Measurements from ENCODE around the gene ABTB2. TPM values are rescaled to one million over a fixed set of nuclear protein-coding genes. Genes with fewer than 3 reads are reported as not detected.

ABTB2 gene
- total RNA-seq, 1 experiment from 2014 or later: 5.5 TPM

GRCh38 chr11:34114471-34114870, 243.3 kb downstream of the ABTB2 start:
- Mint-ChIP-seq H3K9me3 (no peaks in the 10 kb centered on the region), H3K4me1 (no peaks in the 10 kb centered on the region), H3K4me3 (no peak overlapping the region), H3K27ac (no peak overlapping the region), H3K27me3 (ENCODE audit: low read depth) (peaks cover 2% of the 10 kb centered on the region; the same call in 1 of the 2 replicates), H3K36me3 (ENCODE audit: insufficient read depth in 1 of 3, low read depth in 3 of 3) (peaks cover 47 to 93% (median 79%) of the 10 kb centered on the region in 3 experiments)
- H2BK15ac ChIP-seq (ENCODE audit: low read depth, low read length): no peak overlapping the region
- no peaks in the 10 kb centered on the region for H3K79me1 ChIP-seq (ENCODE audit: insufficient read depth, low read depth, low read length, poor library complexity, severe bottlenecking)
- no peak overlapping the region for H4K5ac ChIP-seq (ENCODE audit: insufficient read length, low read depth, low read length)
- H3K23me2 ChIP-seq (ENCODE audit: insufficient read length, low read depth, low read length, poor library complexity, severe bottlenecking): no peaks in the 10 kb centered on the region
- H3K79me2 ChIP-seq (ENCODE audit: insufficient read depth, low read length): no peaks in the 10 kb centered on the region
- H4K20me1 ChIP-seq (ENCODE audit: control insufficient read depth, insufficient read depth, insufficient read length): no peaks in the 10 kb centered on the region
- no peak overlapping the region for H2AFZ ChIP-seq (ENCODE audit: low read length)
- no peak overlapping the region for H3K27ac ChIP-seq (ENCODE audit: insufficient read length, low read depth, low read length)
- no peak overlapping the region for H3K14ac ChIP-seq (ENCODE audit: insufficient read depth, low read length)
- no peak overlapping the region for H2AK5ac ChIP-seq (ENCODE audit: insufficient read length, low read length)
- H3K27me3 ChIP-seq (ENCODE audit: insufficient read depth, low read length): no peaks in the 10 kb centered on the region
- H4K91ac ChIP-seq (ENCODE audit: insufficient read length, low read depth, low read length): no peak overlapping the region
- no peak overlapping the region for H3T11ph ChIP-seq (ENCODE audit: low read length)
- H3K18ac ChIP-seq (ENCODE audit: insufficient read length, low read depth, low read length): no peak overlapping the region
- no peak overlapping the region for H2BK12ac ChIP-seq (ENCODE audit: insufficient read length, low read depth, low read length)
- H3K4me2 ChIP-seq (ENCODE audit: insufficient read depth, insufficient read length, low read length): no peak overlapping the region
- H3K23ac ChIP-seq (ENCODE audit: insufficient read length, low read depth, low read length): no peak overlapping the region
- H3K4ac ChIP-seq (ENCODE audit: low read depth, low read length): no peak overlapping the region
- H3K56ac ChIP-seq (ENCODE audit: insufficient read length, low read depth, low read length): no peak overlapping the region
- H2BK120ac ChIP-seq (ENCODE audit: low read depth, low read length, poor library complexity, severe bottlenecking): no peak overlapping the region
- no peak overlapping the region for H2BK5ac ChIP-seq (ENCODE audit: insufficient read length, low read length)
- no CpG with 5 or more reads among the region's 5 CpGs for WGBS (ENCODE audit: extremely low coverage, insufficient read length, low lambda C conversion rate)
- no peak overlapping the region for H3K9ac ChIP-seq (ENCODE audit: extremely low read depth, insufficient read length, low read length)
- TF ChIP-seq CTCF (conservative IDR thresholded peaks at IDR 0.05): no peak
- no peak for DNase-seq
- no peaks in the 10 kb centered on the region for H3K9me3 ChIP-seq (ENCODE audit: control insufficient read depth, low read depth, low read length)
- no peak overlapping the region for H4K8ac ChIP-seq (replicated peaks; ENCODE audit: insufficient read length, low read depth, low read length)
- H2BK20ac ChIP-seq (ENCODE audit: low read depth, low read length, poor library complexity, severe bottlenecking): no peak overlapping the region
- H3K4me1 ChIP-seq (ENCODE audit: insufficient read depth, low read length): no peaks in the 10 kb centered on the region
